HEK293 (cell line): ENCODE results near the gene PRR33.
A peak's percentile ranks its signal among the peaks of the same experiment; 100 is the strongest.

Source experiments
- CTCF ChIA-PET: fragments of 350-600 bp; formaldehyde crosslinking; extraction: SDS; loops from one replicate; lab custom pipeline; 2021; ENCODE audit warnings: antibody characterized with exemption; lab: Yijun Ruan, JAX
- POLR2A ChIA-PET: fragments of 300-600 bp; formaldehyde crosslinking; extraction: SDS; loops from one replicate; lab custom pipeline; 2020; ENCODE audit warnings: antibody characterized with exemption, inconsistent platforms; lab: Yijun Ruan, JAX
- H3K27ac ChIP-seq: fragments of 200-500 bp; sonication (Bioruptor generic); 2 replicates; pipeline ENCODE4 v1.5.1; 2014; ENCODE audit warnings: low read depth, low read length, control low read depth, inconsistent platforms; ENCODE audit errors: extremely low read depth
- H3K36me3 ChIP-seq, 2 experiments: fragments of 200-500 bp in 1 of 2; sonication (Bioruptor generic) in 1 of 2; 1 replicate in 1 of 2; 2 replicates in 1 of 2; pipeline ENCODE4 v1.5.1; 2014 to 2017; ENCODE audit warnings: inconsistent platforms in 2 of 2, low read length in 2 of 2; ENCODE audit not compliant: control insufficient read depth in 2 of 2, insufficient read depth in 1 of 2
- H3K4me1 ChIP-seq: fragments of 200-500 bp; sonication (Bioruptor generic); 2 replicates; pipeline ENCODE4 v1.5.1; 2014; ENCODE audit warnings: mild to moderate bottlenecking, low read length, inconsistent platforms; ENCODE audit not compliant: control insufficient read depth, insufficient read depth
- H3K4me3 ChIP-seq: 2 replicates; pipeline ENCODE4 v1.5.1; 2011; ENCODE audit warnings: low read depth, mild to moderate bottlenecking, control low read depth, low read length, moderate library complexity
- H3K9me3 ChIP-seq: fragments of 200-500 bp; sonication (Bioruptor generic); 2 replicates; pipeline ENCODE4 v1.5.1; 2014; ENCODE audit warnings: low read depth, low read length, inconsistent platforms; ENCODE audit not compliant: control insufficient read depth, insufficient read depth
- EGR2 ChIP-seq: fragments of 450-650 bp; formaldehyde crosslinking; IDR thresholded peaks from 2 replicates; pipeline ENCODE4 v1.5.1; 2016; ENCODE audit warnings: low read depth, missing biosample characterization, missing genetic modification characterization
- HOXA7 ChIP-seq: sonication (generic); formaldehyde crosslinking; IDR thresholded peaks from 2 replicates; pipeline ENCODE4 v1.8.1; 2022; ENCODE audit warnings: missing genetic modification reagents, borderline replicate concordance
- HOXC10 ChIP-seq: sonication (generic); formaldehyde crosslinking; IDR thresholded peaks from 2 replicates; pipeline ENCODE4 v1.8.1; 2023; ENCODE audit warnings: mild to moderate bottlenecking, missing genetic modification reagents
- KLF8 ChIP-seq: fragments of 450-650 bp; formaldehyde crosslinking; IDR thresholded peaks from 2 replicates; pipeline ENCODE4 v1.5.1; 2016; ENCODE audit warnings: missing biosample characterization, missing genetic modification characterization
- ZBTB48 ChIP-seq: fragments of 450-650 bp; formaldehyde crosslinking; IDR thresholded peaks from 2 replicates; pipeline ENCODE4 v1.5.1; 2016; ENCODE audit warnings: missing biosample characterization, missing genetic modification characterization
- ZNF10 ChIP-seq: fragments of 450-650 bp; formaldehyde crosslinking; IDR thresholded peaks from 2 replicates; pipeline ENCODE4 v1.5.1; 2017; ENCODE audit warnings: missing biosample characterization, missing genetic modification characterization
- ZNF133 ChIP-seq: fragments of 450-650 bp; formaldehyde crosslinking; IDR thresholded peaks from 2 replicates; pipeline ENCODE4 v1.5.1; 2016; ENCODE audit warnings: missing biosample characterization, missing genetic modification characterization
- ZNF169 ChIP-seq: fragments of 450-650 bp; formaldehyde crosslinking; IDR thresholded peaks from 2 replicates; pipeline ENCODE4 v1.5.1; 2016; ENCODE audit warnings: missing biosample characterization, missing genetic modification characterization
- ZNF174 ChIP-seq: fragments of 450-650 bp; formaldehyde crosslinking; IDR thresholded peaks from 2 replicates; pipeline ENCODE4 v1.5.0; 2017; ENCODE audit warnings: missing biosample characterization, mild to moderate bottlenecking, missing genetic modification characterization
- ZNF433 ChIP-seq: fragments of 450-650 bp; formaldehyde crosslinking; IDR thresholded peaks from 2 replicates; pipeline ENCODE4 v1.5.1; 2016; ENCODE audit warnings: missing biosample characterization, missing genetic modification characterization, low read depth
- ZNF600 ChIP-seq: fragments of 450-650 bp; formaldehyde crosslinking; IDR thresholded peaks from 2 replicates; pipeline ENCODE4 v1.5.1; 2016; ENCODE audit warnings: missing biosample characterization, missing genetic modification characterization
- ZNF621 ChIP-seq: fragments of 450-650 bp; formaldehyde crosslinking; IDR thresholded peaks from 2 replicates; pipeline ENCODE4 v1.5.1; 2017; ENCODE audit warnings: missing biosample characterization, missing genetic modification characterization
- ZNF624 ChIP-seq: fragments of 450-650 bp; formaldehyde crosslinking; IDR thresholded peaks from 2 replicates; pipeline ENCODE4 v1.5.1; 2017; ENCODE audit warnings: missing biosample characterization, missing genetic modification characterization
- ZNF654 ChIP-seq: fragments of 450-650 bp; formaldehyde crosslinking; IDR thresholded peaks from 2 replicates; pipeline ENCODE4 v1.5.1; 2016; ENCODE audit warnings: low read depth, missing biosample characterization, missing genetic modification characterization
- ZNF670 ChIP-seq: fragments of 450-650 bp; formaldehyde crosslinking; IDR thresholded peaks from 2 replicates; pipeline ENCODE4 v1.5.1; 2016; ENCODE audit warnings: missing biosample characterization, missing genetic modification characterization, low read depth
- ZNF843 ChIP-seq: fragments of 450-650 bp; formaldehyde crosslinking; IDR thresholded peaks from 2 replicates; pipeline ENCODE4 v1.5.1; 2016; ENCODE audit warnings: missing biosample characterization, missing genetic modification characterization
- TF ChIP-seq, protein P1 (sequence below): fragments of 450-650 bp; formaldehyde crosslinking; IDR thresholded peaks from 2 replicates; pipeline ENCODE4 v1.5.1; 2016; ENCODE audit warnings: missing biosample characterization, missing genetic modification characterization, borderline replicate concordance
- TF ChIP-seq, protein P2 (sequence below): fragments of 450-650 bp; formaldehyde crosslinking; IDR thresholded peaks from 2 replicates; pipeline ENCODE4 v1.5.1; 2016; ENCODE audit warnings: missing biosample characterization, missing genetic modification characterization
- TF ChIP-seq, protein P3 (sequence below): fragments of 450-650 bp; formaldehyde crosslinking; IDR thresholded peaks from 2 replicates; pipeline ENCODE4 v1.5.1; 2016; ENCODE audit warnings: missing biosample characterization, missing genetic modification characterization

The PRR33 gene

DNA sequence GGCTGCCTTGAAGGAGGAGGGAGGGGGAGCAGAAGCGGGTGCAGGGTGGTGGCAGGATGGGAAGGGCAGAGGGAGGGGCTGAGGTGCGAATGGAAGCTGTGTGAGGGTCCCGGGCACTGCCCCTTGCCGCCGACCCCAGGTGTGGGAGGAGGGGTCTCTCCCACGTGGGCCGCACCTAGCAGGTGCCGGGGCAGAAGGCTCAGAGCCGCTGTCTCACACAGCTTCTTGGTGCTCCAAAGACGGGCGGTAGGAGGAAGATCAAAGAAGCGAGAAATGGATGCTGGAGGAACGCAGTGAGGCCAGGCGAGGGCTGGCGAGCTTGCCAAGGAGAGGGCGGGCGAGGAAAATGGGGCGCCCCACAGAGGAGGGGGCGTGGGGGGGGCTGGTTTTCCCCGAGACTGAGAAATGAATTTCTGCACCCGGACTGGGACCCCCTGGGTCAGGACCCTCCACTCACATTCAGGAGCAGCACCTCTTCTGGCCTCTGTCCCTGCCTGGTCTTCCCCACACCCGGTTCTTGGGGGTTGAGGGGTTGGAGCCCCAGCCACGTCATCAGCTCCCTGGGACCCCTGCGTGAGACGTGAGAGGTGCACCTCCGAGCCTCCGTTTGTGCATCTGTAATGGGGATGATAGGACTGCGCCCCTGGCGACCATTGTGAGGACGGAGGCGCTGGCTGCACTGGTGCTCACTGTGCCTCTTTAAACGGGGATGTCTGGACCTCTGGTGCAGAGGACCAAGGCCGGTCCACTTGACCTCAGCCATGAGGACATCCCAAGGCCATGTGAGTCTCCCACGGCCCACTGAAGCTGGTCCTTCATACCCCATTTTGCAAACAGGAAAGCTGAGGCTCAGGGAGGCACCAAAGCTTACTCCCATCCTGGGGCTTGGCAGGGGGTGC lies 22.0 kb downstream of the PRR33 start:
- Histone ChIP-seq H3K9me3 (no peaks in the 10 kb centered on the region), H3K4me1 (no peaks in the 10 kb centered on the region), H3K36me3 (no peaks in the 10 kb centered on the region), H3K27ac (no peak overlapping the region), H3K4me3 (no peak overlapping the region)
- POLR2A ChIA-PET, result no interaction called here
- no peak for TF ChIP-seq ZNF654 (tag by site-specific recombination)
- 0 out of 2 replicates have a peak, but pooled peaks have one; percentile 19 for TF ChIP-seq KLF8
- TF ChIP-seq ZNF10 (tag by site-specific recombination), result peak; percentile 85
- no peak for TF ChIP-seq ZBTB48 (tag by site-specific recombination)
- no peak for TF ChIP-seq ZNF169 (tag by site-specific recombination)
- CTCF ChIA-PET, result interaction anchor here (0.5 to 2.1 kb wide), 6 partner anchors 12 to 557 kb away, joined by 3 to 7 read pairs (median 3); partner anchors contain the start of gene SYT8

DNA sequence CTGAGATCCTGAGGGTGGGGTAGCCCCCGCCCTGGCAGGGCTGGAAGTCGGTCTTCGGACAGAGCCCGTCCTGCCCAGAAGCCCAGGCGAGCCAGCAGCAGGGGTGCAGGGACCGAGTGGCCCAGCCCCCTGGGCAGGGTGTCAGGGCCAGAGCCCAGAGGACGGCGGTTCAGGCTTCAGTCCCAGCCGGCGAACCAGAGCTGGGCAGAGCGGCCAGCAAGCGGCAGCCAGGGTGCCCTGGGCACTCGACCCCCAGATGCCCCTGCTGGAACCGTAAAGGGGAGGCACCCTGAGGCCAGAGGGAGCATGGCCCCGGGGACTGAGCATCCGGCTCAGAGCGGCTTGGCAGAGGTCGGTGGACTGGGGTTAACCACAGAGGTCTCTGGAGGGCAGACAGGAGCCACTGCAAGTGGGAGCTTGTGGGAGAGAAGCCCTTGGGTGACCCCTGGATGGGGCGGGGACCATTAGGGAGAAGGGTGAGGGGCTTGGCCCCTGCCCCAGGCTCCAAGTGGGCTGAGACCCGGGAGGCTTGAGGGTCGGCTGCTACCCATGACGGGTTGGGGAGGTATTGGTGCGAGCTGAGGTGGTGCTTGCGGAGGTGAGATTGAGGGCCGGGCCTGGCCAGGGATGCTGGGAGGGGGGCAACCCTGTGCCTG lies 22.9 kb downstream of the PRR33 start:
- no peak overlapping the region for H3K4me3 ChIP-seq
- no peaks in the 10 kb centered on the region for H3K36me3 ChIP-seq
- no peaks in the 10 kb centered on the region for H3K4me1 ChIP-seq
- CTCF ChIA-PET, result interaction anchor here (0.9 kb wide), 1 partner anchor 13 kb away, joined by 3 read pairs; no protein-coding TSS in a partner anchor
- H3K9me3 ChIP-seq, result no peaks in the 10 kb centered on the region
- POLR2A ChIA-PET, result no interaction called here
- TF ChIP-seq ZNF670 (no peak), EGR2 (tag by site-specific recombination) (no peak)
- H3K27ac ChIP-seq, result no peak overlapping the region

DNA sequence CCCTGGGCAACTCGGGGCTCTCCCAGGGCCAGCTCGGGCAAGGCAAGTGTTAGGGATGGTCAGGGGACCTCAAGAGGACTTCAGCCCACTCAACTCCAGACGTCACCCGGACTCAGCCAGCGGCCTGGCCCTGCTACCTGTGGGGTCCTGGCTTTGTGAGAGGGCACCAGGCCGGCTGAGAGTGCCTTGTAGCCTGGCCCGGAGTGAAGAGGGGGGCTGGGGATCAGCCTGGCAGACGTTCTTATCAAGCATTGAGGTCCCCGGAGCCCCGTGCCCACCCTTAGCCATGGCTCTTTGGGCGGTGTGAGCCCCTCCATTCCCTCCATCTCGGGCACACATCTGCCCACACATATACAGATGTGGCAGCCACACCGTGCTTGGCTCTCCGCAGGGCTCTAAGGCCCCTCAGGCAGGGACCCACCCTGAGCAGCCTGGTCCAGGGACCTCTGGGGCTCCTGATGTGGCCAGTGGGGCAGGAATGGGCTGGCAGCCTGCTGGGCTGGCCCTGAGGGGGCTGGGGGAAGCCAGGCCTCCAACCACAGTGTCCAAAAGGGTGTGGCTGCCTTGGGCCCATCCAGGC lies 23.5 kb downstream of the PRR33 start:
- no peak overlapping the region for H3K27ac ChIP-seq
- CTCF ChIA-PET, result no interaction called here

More for the DNA sequence above, 23.5 kb downstream of the PRR33 start:
- H3K4me3 ChIP-seq, result no peak overlapping the region
- TF ChIP-seq ZNF433 (tag by site-specific recombination) (no peak), ZNF621 (tag by site-specific recombination) (no peak), HOXA7 (CRISPR knock-in tag) (no peak), EGR2 (tag by site-specific recombination) (no peak), ZNF174 (tag by site-specific recombination) (no peak), ZNF600 (tag by site-specific recombination) (no peak), ZNF133 (tag by site-specific recombination) (no peak), ZNF843 (no peak), ZNF624 (no peak), HOXC10 (no peak)
- TF ChIP-seq, protein P1, sequence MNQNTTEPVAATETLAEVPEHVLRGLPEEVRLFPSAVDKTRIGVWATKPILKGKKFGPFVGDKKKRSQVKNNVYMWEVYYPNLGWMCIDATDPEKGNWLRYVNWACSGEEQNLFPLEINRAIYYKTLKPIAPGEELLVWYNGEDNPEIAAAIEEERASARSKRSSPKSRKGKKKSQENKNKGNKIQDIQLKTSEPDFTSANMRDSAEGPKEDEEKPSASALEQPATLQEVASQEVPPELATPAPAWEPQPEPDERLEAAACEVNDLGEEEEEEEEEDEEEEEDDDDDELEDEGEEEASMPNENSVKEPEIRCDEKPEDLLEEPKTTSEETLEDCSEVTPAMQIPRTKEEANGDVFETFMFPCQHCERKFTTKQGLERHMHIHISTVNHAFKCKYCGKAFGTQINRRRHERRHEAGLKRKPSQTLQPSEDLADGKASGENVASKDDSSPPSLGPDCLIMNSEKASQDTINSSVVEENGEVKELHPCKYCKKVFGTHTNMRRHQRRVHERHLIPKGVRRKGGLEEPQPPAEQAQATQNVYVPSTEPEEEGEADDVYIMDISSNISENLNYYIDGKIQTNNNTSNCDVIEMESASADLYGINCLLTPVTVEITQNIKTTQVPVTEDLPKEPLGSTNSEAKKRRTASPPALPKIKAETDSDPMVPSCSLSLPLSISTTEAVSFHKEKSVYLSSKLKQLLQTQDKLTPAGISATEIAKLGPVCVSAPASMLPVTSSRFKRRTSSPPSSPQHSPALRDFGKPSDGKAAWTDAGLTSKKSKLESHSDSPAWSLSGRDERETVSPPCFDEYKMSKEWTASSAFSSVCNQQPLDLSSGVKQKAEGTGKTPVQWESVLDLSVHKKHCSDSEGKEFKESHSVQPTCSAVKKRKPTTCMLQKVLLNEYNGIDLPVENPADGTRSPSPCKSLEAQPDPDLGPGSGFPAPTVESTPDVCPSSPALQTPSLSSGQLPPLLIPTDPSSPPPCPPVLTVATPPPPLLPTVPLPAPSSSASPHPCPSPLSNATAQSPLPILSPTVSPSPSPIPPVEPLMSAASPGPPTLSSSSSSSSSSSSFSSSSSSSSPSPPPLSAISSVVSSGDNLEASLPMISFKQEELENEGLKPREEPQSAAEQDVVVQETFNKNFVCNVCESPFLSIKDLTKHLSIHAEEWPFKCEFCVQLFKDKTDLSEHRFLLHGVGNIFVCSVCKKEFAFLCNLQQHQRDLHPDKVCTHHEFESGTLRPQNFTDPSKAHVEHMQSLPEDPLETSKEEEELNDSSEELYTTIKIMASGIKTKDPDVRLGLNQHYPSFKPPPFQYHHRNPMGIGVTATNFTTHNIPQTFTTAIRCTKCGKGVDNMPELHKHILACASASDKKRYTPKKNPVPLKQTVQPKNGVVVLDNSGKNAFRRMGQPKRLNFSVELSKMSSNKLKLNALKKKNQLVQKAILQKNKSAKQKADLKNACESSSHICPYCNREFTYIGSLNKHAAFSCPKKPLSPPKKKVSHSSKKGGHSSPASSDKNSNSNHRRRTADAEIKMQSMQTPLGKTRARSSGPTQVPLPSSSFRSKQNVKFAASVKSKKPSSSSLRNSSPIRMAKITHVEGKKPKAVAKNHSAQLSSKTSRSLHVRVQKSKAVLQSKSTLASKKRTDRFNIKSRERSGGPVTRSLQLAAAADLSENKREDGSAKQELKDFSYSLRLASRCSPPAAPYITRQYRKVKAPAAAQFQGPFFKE (tag by site-specific recombination), result no peak
- TF ChIP-seq, protein P2, sequence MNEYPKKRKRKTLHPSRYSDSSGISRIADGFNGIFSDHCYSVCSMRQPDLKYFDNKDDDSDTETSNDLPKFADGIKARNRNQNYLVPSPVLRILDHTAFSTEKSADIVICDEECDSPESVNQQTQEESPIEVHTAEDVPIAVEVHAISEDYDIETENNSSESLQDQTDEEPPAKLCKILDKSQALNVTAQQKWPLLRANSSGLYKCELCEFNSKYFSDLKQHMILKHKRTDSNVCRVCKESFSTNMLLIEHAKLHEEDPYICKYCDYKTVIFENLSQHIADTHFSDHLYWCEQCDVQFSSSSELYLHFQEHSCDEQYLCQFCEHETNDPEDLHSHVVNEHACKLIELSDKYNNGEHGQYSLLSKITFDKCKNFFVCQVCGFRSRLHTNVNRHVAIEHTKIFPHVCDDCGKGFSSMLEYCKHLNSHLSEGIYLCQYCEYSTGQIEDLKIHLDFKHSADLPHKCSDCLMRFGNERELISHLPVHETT, result no peak
- TF ChIP-seq, protein P3, sequence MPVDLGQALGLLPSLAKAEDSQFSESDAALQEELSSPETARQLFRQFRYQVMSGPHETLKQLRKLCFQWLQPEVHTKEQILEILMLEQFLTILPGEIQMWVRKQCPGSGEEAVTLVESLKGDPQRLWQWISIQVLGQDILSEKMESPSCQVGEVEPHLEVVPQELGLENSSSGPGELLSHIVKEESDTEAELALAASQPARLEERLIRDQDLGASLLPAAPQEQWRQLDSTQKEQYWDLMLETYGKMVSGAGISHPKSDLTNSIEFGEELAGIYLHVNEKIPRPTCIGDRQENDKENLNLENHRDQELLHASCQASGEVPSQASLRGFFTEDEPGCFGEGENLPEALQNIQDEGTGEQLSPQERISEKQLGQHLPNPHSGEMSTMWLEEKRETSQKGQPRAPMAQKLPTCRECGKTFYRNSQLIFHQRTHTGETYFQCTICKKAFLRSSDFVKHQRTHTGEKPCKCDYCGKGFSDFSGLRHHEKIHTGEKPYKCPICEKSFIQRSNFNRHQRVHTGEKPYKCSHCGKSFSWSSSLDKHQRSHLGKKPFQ (tag by site-specific recombination), result no peak
- TF ChIP-seq, all 188 proteins: peak for 0
- Histone ChIP-seq H3K4me1 (no peaks in the 10 kb centered on the region), H3K36me3 (no peaks in the 10 kb centered on the region), H3K9me3 (no peaks in the 10 kb centered on the region)
- POLR2A ChIA-PET, result no interaction called here
